ENCODE results near the gene TTC9C. TPM values are rescaled to one million over a fixed set of nuclear protein-coding genes. Genes with fewer than 3 reads are reported as not detected.

TTC9C gene
- total RNA-seq, 1 donor from 2014 or later, result 27.4 TPM

GRCh38 chr11:62713343-62713742, 14.9 kb upstream of the TTC9C start:
- Histone ChIP-seq H3K27me3 (ENCODE audit: control insufficient read depth, insufficient read depth, low read length) (no peaks in the 10 kb centered on the region), H3K4me3 (ENCODE audit: low read depth, low read length) (no peak overlapping the region), H3K36me3 (ENCODE audit: control insufficient read depth, insufficient read depth, low read length) (peaks cover 29% of the 10 kb centered on the region)
- no peak for DNase-seq (ENCODE audit: low read depth)
- no peak for TF ChIP-seq CTCF (IDR thresholded peaks at IDR 0.05; ENCODE audit: insufficient read depth, low read length, severe bottlenecking)
- FAIRE-seq, result no peak

- no peak for TF ChIP-seq CTCF (IDR thresholded peaks at IDR 0.05; ENCODE audit: insufficient read depth, low read length, severe bottlenecking)
- FAIRE-seq (no peak), DNase-seq (ENCODE audit: low read depth) (no peak)
- no peaks in the 10 kb centered on the region for H3K27me3 ChIP-seq (ENCODE audit: control insufficient read depth, insufficient read depth, low read length)
- H3K4me3 ChIP-seq (ENCODE audit: low read depth, low read length), result no peak overlapping the region
- peaks cover 37% of the 10 kb centered on the region for H3K36me3 ChIP-seq (ENCODE audit: control insufficient read depth, insufficient read depth, low read length)
These were observed 12.8 kb upstream of the TTC9C start for GRCh38 chr11:62715150-62716130.

- H3K27me3 ChIP-seq (ENCODE audit: control insufficient read depth, insufficient read depth, low read length), result no peaks in the 10 kb centered on the region
- no peak overlapping the region for H3K4me3 ChIP-seq (ENCODE audit: low read depth, low read length)
- FAIRE-seq (no peak), DNase-seq (ENCODE audit: low read depth) (no peak)
- TF ChIP-seq CTCF (IDR thresholded peaks at IDR 0.05; ENCODE audit: insufficient read depth, low read length, severe bottlenecking), result no peak
- H3K36me3 ChIP-seq (ENCODE audit: control insufficient read depth, insufficient read depth, low read length), result peaks cover 39% of the 10 kb centered on the region
These were observed 12.1 kb upstream of the TTC9C start for GRCh38 chr11:62716206-62716605.

- FAIRE-seq (no peak), DNase-seq (ENCODE audit: low read depth) (no peak)
- TF ChIP-seq CTCF (IDR thresholded peaks at IDR 0.05; ENCODE audit: insufficient read depth, low read length, severe bottlenecking), result no peak
- Histone ChIP-seq H3K4me3 (ENCODE audit: low read depth, low read length) (no peak overlapping the region), H3K36me3 (ENCODE audit: control insufficient read depth, insufficient read depth, low read length) (peaks cover 43% of the 10 kb centered on the region), H3K27me3 (ENCODE audit: control insufficient read depth, insufficient read depth, low read length) (no peaks in the 10 kb centered on the region)
These were observed 11.5 kb upstream of the TTC9C start for GRCh38 chr11:62716816-62717215.

GRCh38 chr11:62719302-62719978, 8.8 kb upstream of the TTC9C start:
- FAIRE-seq (no peak), DNase-seq (ENCODE audit: low read depth) (no peak)
- peaks cover 55% of the 10 kb centered on the region for H3K36me3 ChIP-seq (ENCODE audit: control insufficient read depth, insufficient read depth, low read length)
- TF ChIP-seq CTCF (IDR thresholded peaks at IDR 0.05; ENCODE audit: insufficient read depth, low read length, severe bottlenecking), result no peak
- H3K27me3 ChIP-seq (ENCODE audit: control insufficient read depth, insufficient read depth, low read length), result no peaks in the 10 kb centered on the region
- H3K4me3 ChIP-seq (ENCODE audit: low read depth, low read length), result no peak overlapping the region

Data from bronchial epithelial cell (primary cell).